Neural crest cell (in vitro differentiated cells): ENCODE results near the gene PNPLA7. TPM values are rescaled to one million over a fixed set of nuclear protein-coding genes. Genes with fewer than 3 reads are reported as not detected.

Experiments
- DNase-seq: peaks from one replicate; pipeline ENCODE4 v3.0.0; 2021; ENCODE audit warnings: low read depth, mixed read lengths, low spot score
- H3K27ac Mint-ChIP-seq: one replicate; pipeline ENCODE4 v1.8.0; 2021; ENCODE audit warnings: mild to moderate bottlenecking, mixed read lengths; ENCODE audit not compliant: unreplicated experiment
- H3K27me3 Mint-ChIP-seq: 2 replicates; pipeline ENCODE4 v1.8.0; 2021; ENCODE audit warnings: low read depth, mild to moderate bottlenecking, mixed read lengths
- H3K36me3 Mint-ChIP-seq: 2 replicates; pipeline ENCODE4 v1.8.0; 2021; ENCODE audit warnings: low read depth, mild to moderate bottlenecking, mixed read lengths
- H3K4me1 Mint-ChIP-seq: 2 replicates; pipeline ENCODE4 v1.8.0; 2021; ENCODE audit warnings: mixed read lengths
- H3K4me3 Mint-ChIP-seq: one replicate; pipeline ENCODE4 v1.8.0; 2021; ENCODE audit warnings: mild to moderate bottlenecking, mixed read lengths
- H3K9me3 Mint-ChIP-seq: 2 replicates; pipeline ENCODE4 v1.8.0; 2021; ENCODE audit warnings: mixed read lengths
- total RNA-seq: library from RNA; stranded (reverse); gene quantifications from 2 replicates; pipeline ENCODE4 v1.2.1, GENCODE V29; 2021
- TF ChIP-seq, protein P1 (sequence below): fragments of 200-600 bp; sonication (generic); conservative IDR thresholded peaks from 2 replicates; pipeline ENCODE4 v1.5.0; 2021; ENCODE audit warnings: antibody characterized with exemption, mild to moderate bottlenecking

Gene PNPLA7
- total RNA-seq, 1 donor from 2014 or later: 2.2 TPM

DNA sequence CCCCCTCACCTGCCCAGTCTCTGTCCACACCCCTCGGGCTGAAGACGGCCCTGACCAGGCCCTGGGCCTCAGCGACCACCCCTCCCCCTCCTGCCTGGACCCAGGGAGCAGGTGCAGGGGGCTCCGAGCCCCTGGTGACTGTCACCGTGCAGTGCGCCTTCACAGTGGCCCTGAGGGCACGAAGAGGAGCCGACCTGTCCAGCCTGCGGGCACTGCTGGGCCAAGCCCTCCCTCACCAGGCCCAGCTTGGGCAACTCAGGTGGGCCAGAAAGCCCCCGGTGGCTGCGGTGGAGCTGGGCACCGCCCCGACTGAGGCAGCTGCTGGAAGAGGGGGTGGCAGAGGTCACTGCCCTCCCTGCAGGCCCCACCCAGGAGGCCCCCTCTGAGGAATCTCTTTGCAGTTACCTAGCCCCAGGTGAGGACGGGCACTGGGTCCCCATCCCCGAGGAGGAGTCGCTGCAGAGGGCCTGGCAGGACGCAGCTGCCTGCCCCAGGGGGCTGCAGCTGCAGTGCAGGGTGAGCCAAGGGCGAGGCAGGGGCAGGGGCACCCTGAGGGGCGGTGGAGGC, 116.8 kb downstream of the PNPLA7 start:
- H3K36me3 Mint-ChIP-seq: no peaks in the 10 kb centered on the region
- H3K27ac Mint-ChIP-seq: no peak overlapping the region
- H3K4me1 Mint-ChIP-seq: no peaks in the 10 kb centered on the region
- no peaks in the 10 kb centered on the region for H3K9me3 Mint-ChIP-seq
- H3K27me3 Mint-ChIP-seq: no peaks in the 10 kb centered on the region
- no peak overlapping the region for H3K4me3 Mint-ChIP-seq
- TF ChIP-seq, protein P1, sequence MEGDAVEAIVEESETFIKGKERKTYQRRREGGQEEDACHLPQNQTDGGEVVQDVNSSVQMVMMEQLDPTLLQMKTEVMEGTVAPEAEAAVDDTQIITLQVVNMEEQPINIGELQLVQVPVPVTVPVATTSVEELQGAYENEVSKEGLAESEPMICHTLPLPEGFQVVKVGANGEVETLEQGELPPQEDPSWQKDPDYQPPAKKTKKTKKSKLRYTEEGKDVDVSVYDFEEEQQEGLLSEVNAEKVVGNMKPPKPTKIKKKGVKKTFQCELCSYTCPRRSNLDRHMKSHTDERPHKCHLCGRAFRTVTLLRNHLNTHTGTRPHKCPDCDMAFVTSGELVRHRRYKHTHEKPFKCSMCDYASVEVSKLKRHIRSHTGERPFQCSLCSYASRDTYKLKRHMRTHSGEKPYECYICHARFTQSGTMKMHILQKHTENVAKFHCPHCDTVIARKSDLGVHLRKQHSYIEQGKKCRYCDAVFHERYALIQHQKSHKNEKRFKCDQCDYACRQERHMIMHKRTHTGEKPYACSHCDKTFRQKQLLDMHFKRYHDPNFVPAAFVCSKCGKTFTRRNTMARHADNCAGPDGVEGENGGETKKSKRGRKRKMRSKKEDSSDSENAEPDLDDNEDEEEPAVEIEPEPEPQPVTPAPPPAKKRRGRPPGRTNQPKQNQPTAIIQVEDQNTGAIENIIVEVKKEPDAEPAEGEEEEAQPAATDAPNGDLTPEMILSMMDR: no peak
- no peak for DNase-seq

DNA sequence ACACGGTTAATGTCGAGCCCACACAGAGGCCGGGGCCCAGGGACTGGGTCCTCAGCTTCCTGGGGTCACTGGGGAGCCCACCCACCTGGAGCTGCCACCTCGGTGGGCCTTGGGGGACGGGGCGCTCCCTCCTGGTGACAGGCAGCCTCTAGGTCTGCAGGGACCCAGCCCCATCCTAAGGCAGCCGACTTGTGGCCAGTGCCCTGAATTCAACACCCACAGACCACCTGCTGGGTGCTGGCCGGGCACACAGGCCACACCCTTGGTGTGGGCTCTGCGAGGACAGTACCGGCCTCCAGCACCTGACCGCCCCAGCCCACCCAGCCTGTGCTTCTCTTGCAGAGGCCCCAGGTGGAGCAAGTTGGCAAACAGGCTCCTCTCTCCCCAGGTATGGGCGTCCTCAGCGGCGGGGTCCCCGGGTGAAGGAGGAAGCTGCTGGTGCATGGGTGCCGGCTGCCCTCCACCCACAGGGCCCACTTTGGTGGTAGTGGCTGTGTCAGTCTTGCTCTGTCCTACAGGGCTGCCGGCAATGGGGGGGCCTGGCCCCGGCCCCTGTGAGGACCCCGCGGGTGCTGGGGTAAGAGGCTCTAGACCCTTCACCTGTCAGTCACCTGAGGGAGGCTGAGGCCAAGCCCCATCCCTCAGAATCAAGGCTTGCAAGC, 117.4 kb downstream of the PNPLA7 start:
- Mint-ChIP-seq H3K27me3 (no peaks in the 10 kb centered on the region), H3K4me1 (no peaks in the 10 kb centered on the region), H3K9me3 (no peaks in the 10 kb centered on the region), H3K27ac (no peak overlapping the region), H3K4me3 (no peak overlapping the region), H3K36me3 (no peaks in the 10 kb centered on the region)
- no peak for DNase-seq
- TF ChIP-seq, protein P1: no peak

DNA sequence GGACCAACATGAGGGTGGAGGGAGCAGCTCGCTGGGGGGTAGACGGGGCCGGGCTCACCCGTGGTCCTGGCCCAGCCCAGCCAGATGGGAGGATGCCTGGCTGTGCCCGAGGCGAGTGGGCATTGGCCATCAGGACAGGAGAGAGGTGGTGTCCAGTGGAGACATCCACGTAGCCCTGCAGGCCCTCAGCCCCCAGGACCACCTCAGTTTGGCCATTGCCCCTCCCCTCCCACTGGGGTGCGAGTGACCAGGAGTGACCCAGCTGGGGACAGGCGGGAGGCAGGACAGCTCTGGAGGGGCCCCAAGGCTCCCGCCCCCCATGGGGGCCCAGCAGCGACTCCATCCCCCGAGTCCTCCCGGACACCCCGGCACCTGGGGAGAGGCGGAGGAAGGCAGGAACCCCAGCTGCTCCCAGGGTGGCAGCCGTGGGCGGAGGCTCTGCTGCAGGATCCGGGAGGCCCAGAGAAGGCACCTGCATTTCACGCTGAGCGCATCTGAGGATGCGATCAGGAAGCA, 118.7 kb downstream of the PNPLA7 start:
- H3K4me3 Mint-ChIP-seq: no peak overlapping the region
- H3K27me3 Mint-ChIP-seq: no peaks in the 10 kb centered on the region
- no peaks in the 10 kb centered on the region for H3K36me3 Mint-ChIP-seq
- H3K4me1 Mint-ChIP-seq: no peaks in the 10 kb centered on the region
- DNase-seq: no peak
- H3K9me3 Mint-ChIP-seq: no peaks in the 10 kb centered on the region
- no peak overlapping the region for H3K27ac Mint-ChIP-seq
- TF ChIP-seq, protein P1: no peak

DNA sequence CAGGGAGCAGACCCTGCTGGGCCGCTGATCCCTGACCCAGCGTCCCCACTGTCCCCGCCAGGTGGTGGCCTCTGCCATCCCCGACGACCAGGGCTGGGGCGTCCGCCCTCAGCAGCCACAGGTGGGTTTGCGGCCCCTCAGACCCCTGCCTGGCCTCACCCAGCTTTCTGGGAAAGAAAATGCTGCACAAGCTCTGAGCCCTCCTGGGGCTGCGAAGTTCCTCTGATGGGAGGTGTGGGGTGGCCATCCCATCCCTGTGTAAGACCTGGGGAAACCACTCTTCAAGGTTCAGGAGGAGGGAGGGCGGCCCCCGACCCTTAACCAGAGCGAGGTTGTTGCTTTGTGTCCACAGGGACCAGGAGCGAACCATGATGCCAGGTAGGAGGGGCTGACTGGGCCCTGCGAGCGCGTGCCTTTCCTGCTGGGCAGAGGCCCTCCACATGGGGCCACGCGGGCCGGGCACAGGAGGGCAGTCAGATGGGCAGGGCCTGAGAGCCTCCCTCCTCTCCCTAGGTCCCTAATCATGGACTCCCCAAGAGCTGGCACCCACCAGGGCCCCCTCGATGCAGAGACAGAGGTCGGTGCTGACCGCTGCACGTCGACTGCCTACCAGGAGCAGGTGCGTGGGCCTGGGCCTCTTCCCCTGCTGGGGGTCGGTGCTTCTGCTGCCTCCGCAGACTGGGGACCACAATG, 119.3 kb downstream of the PNPLA7 start:
- H3K4me1 Mint-ChIP-seq: no peaks in the 10 kb centered on the region
- H3K27ac Mint-ChIP-seq: no peak overlapping the region
- H3K27me3 Mint-ChIP-seq: no peaks in the 10 kb centered on the region
- no peaks in the 10 kb centered on the region for H3K36me3 Mint-ChIP-seq
- TF ChIP-seq, protein P1: no peak
- no peak overlapping the region for H3K4me3 Mint-ChIP-seq
- no peak for DNase-seq
- no peaks in the 10 kb centered on the region for H3K9me3 Mint-ChIP-seq

DNA sequence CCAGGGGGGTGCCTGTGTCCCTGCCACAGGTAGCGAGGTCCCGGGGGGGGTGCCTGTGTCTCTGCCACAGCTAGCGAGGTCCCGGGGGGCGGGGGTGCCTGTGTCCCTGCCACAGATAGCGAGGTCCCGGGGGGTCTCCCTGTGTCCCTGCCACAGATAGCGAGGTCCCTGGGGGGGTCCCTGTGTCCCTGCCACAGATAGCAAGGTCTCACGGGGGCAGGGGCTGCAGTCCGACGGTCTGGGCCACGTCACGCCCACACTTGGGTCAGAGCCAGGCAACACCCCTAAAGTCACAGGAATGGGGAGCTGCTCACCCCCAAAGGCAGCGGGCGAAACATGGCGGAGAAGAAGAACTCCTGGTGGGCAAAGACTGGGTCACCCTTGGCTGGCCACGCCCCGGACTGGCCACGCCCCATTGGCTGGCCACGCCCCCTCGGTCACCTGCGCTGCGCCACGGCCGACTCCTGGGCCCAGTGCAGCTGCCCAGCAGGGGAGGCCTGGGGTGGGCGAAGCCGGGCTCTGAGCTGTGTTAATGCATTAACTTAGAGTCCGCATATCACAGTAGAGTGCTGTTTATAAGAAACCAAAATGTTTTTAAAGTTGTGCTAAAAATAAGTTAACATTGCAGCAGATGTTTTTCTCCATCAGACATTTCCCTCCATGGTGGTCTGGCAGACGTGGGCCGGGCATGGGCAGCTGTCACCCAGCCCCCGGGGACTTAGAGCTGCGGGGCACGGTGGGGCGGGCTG, 120.1 kb downstream of the PNPLA7 start:
- TF ChIP-seq, protein P1: no peak
- Mint-ChIP-seq H3K9me3 (no peaks in the 10 kb centered on the region), H3K4me3 (no peak overlapping the region), H3K36me3 (no peaks in the 10 kb centered on the region), H3K4me1 (no peaks in the 10 kb centered on the region), H3K27me3 (no peaks in the 10 kb centered on the region), H3K27ac (no peak overlapping the region)
- DNase-seq: no peak
